ENCODE measurements around the gene PDLIM5. TPM values are rescaled to one million over a fixed set of nuclear protein-coding genes. Genes with fewer than 3 reads are reported as not detected.

The PDLIM5 gene
- total RNA-seq, 1 donor from 2014 or later, result 311 TPM

DNA sequence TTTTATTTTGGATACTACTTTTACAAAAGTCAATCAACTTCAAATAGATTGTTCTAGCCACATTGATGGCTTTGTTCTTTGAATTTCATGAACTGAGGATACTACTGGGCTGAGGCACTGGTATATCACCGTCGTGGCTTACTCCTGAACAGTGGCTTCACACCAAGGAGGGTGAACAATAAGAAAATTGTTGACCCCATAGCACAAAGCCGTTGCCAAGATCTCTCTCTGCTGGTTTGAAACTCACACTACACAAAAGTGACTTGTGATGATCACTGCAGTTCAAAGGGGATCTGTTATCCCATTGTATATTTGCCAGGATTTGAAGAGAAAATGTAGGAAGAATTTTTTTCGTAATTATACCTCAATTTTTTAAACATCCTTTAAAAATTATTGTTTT, 119.6 kb downstream of the PDLIM5 start:
- no peaks in the 10 kb centered on the region for H3K27me3 ChIP-seq (ENCODE audit: control insufficient read depth in 3 of 3, insufficient read depth in 3 of 3, low read length in 3 of 3)
- H3K4me3 ChIP-seq (ENCODE audit: low read length in 3 of 3), result no peak overlapping the region
- no peak overlapping the region for H3K27ac ChIP-seq (ENCODE audit: low read depth, low read length)
- no peaks in the 10 kb centered on the region for H3K9me3 ChIP-seq (ENCODE audit: control insufficient read depth in 3 of 3, low read length in 3 of 3)
- H3K36me3 ChIP-seq (ENCODE audit: control insufficient read depth in 3 of 3, insufficient read depth in 3 of 3, low read length in 3 of 3), result peaks cover 8 to 10% (median 9%) of the 10 kb centered on the region in 3 donors
- H3K9ac ChIP-seq (ENCODE audit: low read depth in 1 of 3, low read length in 3 of 3), result no peak overlapping the region
- H3K4me1 ChIP-seq (ENCODE audit: control insufficient read depth in 3 of 3, insufficient read depth in 3 of 3, low read length in 3 of 3), result peaks cover 11 to 14% (median 13%) of the 10 kb centered on the region in 3 donors

DNA sequence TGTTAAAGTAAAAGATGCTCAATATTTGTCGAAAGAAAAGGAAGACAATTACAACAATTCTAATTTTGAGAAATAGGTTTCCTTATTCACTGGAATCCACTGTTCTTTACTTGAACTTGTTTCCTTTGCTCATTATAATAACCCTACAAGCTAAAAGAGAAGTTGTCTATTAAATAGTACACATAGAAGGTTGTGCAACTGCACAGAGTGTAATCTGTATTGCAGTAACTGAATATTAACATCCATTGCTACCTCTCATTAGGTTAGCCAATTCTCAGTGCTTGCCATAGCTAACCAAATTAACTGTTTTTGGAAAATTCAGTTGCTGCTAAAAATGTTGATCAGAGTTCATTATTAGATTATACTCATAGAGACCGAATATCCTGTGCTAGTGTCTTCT, 120.0 kb downstream of the PDLIM5 start:
- Histone ChIP-seq H3K36me3 (ENCODE audit: control insufficient read depth in 3 of 3, insufficient read depth in 3 of 3, low read length in 3 of 3) (peaks cover 8 to 11% (median 10%) of the 10 kb centered on the region in 3 donors), H3K27ac (ENCODE audit: low read depth, low read length) (no peak overlapping the region), H3K9ac (ENCODE audit: low read depth in 1 of 3, low read length in 3 of 3) (no peak overlapping the region), H3K27me3 (ENCODE audit: control insufficient read depth in 3 of 3, insufficient read depth in 3 of 3, low read length in 3 of 3) (no peaks in the 10 kb centered on the region), H3K9me3 (ENCODE audit: control insufficient read depth in 3 of 3, low read length in 3 of 3) (no peaks in the 10 kb centered on the region), H3K4me1 (ENCODE audit: control insufficient read depth in 3 of 3, insufficient read depth in 3 of 3, low read length in 3 of 3) (peaks cover 11 to 14% (median 13%) of the 10 kb centered on the region in 3 donors), H3K4me3 (ENCODE audit: low read length in 3 of 3) (no peak overlapping the region)

DNA sequence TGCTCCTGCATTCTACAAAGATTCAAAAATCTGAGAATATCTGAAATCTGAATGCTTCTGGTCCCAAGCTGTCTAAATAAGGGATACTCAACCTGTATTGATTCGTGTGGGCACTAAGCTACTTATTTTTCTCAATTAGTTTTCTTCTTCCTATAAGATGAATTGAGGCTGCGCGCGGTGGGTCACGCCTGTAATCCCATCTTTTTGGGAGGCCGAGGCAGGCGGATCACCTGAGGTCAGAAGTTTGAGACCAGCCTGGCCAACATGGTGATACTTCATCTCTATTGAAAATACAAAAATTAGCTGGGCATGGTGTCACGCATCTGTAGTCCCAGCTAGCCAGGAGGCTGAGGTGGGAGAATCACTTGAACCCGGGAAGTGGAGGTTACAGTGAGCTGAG, 122.3 kb downstream of the PDLIM5 start:
- Histone ChIP-seq H3K9me3 (ENCODE audit: control insufficient read depth in 3 of 3, low read length in 3 of 3) (no peaks in the 10 kb centered on the region), H3K4me3 (ENCODE audit: low read length in 3 of 3) (no peak overlapping the region), H3K27ac (ENCODE audit: low read depth, low read length) (no peak overlapping the region), H3K36me3 (ENCODE audit: control insufficient read depth in 3 of 3, insufficient read depth in 3 of 3, low read length in 3 of 3) (peaks cover 8 to 11% (median 10%) of the 10 kb centered on the region in 3 donors), H3K4me1 (ENCODE audit: control insufficient read depth in 3 of 3, insufficient read depth in 3 of 3, low read length in 3 of 3) (peaks cover 17 to 18% (median 18%) of the 10 kb centered on the region in 3 donors), H3K27me3 (ENCODE audit: control insufficient read depth in 3 of 3, insufficient read depth in 3 of 3, low read length in 3 of 3) (no peaks in the 10 kb centered on the region), H3K9ac (ENCODE audit: low read depth in 1 of 3, low read length in 3 of 3) (no peak overlapping the region)

DNA sequence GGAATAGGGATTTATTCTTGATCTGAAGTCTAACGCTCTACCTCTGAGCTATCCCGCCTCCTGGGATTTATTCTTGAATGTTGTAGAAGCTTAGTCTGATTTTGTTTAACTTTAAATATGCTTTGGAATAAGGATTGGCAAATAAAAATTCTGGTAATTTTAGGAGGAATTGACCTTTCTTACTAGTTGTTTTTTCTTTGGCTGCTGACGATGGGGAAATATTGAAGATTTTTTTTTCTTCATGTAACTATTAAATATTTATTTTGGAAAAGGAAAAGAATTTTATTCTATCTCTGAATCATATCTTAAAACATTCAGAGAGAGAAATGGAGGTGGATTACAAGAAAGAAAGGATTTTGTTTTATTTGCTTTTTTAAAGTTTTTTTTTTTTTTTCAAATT, 122.9 kb downstream of the PDLIM5 start:
- peaks cover 17 to 18% (median 17%) of the 10 kb centered on the region in 3 donors for H3K4me1 ChIP-seq (ENCODE audit: control insufficient read depth in 3 of 3, insufficient read depth in 3 of 3, low read length in 3 of 3)
- no peak overlapping the region for H3K4me3 ChIP-seq (ENCODE audit: low read length in 3 of 3)
- H3K9ac ChIP-seq (ENCODE audit: low read depth in 1 of 3, low read length in 3 of 3), result no peak overlapping the region
- H3K36me3 ChIP-seq (ENCODE audit: control insufficient read depth in 3 of 3, insufficient read depth in 3 of 3, low read length in 3 of 3), result peaks cover 8 to 11% (median 10%) of the 10 kb centered on the region in 3 donors
- no peaks in the 10 kb centered on the region for H3K9me3 ChIP-seq (ENCODE audit: control insufficient read depth in 3 of 3, low read length in 3 of 3)
- no peaks in the 10 kb centered on the region for H3K27me3 ChIP-seq (ENCODE audit: control insufficient read depth in 3 of 3, insufficient read depth in 3 of 3, low read length in 3 of 3)
- H3K27ac ChIP-seq (ENCODE audit: low read depth, low read length), result no peak overlapping the region

DNA sequence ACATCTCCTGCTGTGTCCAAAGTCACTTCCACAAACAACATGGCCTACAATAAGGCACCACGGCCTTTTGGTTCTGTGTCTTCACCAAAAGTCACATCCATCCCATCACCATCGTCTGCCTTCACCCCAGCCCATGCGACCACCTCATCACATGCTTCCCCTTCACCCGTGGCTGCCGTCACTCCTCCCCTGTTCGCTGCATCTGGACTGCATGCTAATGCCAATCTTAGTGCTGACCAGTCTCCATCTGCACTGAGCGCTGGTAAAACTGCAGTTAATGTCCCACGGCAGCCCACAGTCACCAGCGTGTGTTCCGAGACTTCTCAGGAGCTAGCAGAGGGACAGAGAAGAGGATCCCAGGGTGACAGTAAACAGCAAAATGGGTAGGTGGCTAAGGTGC, 123.9 kb downstream of the PDLIM5 start:
- no peak overlapping the region for H3K27ac ChIP-seq (ENCODE audit: low read depth, low read length)
- no peaks in the 10 kb centered on the region for H3K27me3 ChIP-seq (ENCODE audit: control insufficient read depth in 3 of 3, insufficient read depth in 3 of 3, low read length in 3 of 3)
- H3K9me3 ChIP-seq (ENCODE audit: control insufficient read depth in 3 of 3, low read length in 3 of 3), result no peaks in the 10 kb centered on the region
- H3K9ac ChIP-seq (ENCODE audit: low read depth in 1 of 3, low read length in 3 of 3), result no peak overlapping the region
- peaks cover 17 to 18% (median 17%) of the 10 kb centered on the region in 3 donors for H3K4me1 ChIP-seq (ENCODE audit: control insufficient read depth in 3 of 3, insufficient read depth in 3 of 3, low read length in 3 of 3)
- peaks cover 8 to 11% (median 10%) of the 10 kb centered on the region in 3 donors for H3K36me3 ChIP-seq (ENCODE audit: control insufficient read depth in 3 of 3, insufficient read depth in 3 of 3, low read length in 3 of 3)
- no peak overlapping the region for H3K4me3 ChIP-seq (ENCODE audit: low read length in 3 of 3)

DNA sequence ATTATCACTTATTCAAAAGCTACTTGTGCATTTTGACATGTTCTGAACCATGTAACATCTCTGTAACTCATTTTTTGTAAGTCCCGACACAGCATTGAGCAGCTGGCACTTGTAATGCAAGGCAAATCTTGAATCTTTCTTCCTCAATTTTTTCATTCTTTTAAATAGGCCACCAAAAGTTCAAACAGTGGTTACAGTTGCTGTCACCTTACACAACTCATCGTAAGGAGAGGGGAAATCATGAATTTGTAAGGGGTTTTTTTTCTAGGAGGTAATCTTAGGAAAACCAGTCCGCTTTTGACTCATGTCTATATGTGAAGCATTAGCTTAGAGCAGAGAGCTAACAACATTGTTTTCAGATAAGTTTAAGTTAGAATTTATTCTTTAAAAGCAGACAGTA, 124.5 kb downstream of the PDLIM5 start:
- Histone ChIP-seq H3K27ac (ENCODE audit: low read depth, low read length) (no peak overlapping the region), H3K4me3 (ENCODE audit: low read length in 3 of 3) (no peak overlapping the region), H3K36me3 (ENCODE audit: control insufficient read depth in 3 of 3, insufficient read depth in 3 of 3, low read length in 3 of 3) (peaks cover 8 to 11% (median 10%) of the 10 kb centered on the region in 3 donors), H3K27me3 (ENCODE audit: control insufficient read depth in 3 of 3, insufficient read depth in 3 of 3, low read length in 3 of 3) (no peaks in the 10 kb centered on the region), H3K4me1 (ENCODE audit: control insufficient read depth in 3 of 3, insufficient read depth in 3 of 3, low read length in 3 of 3) (peaks cover 17 to 18% (median 17%) of the 10 kb centered on the region in 3 donors), H3K9ac (ENCODE audit: low read depth in 1 of 3, low read length in 3 of 3) (no peak overlapping the region), H3K9me3 (ENCODE audit: control insufficient read depth in 3 of 3, low read length in 3 of 3) (no peaks in the 10 kb centered on the region)

DNA sequence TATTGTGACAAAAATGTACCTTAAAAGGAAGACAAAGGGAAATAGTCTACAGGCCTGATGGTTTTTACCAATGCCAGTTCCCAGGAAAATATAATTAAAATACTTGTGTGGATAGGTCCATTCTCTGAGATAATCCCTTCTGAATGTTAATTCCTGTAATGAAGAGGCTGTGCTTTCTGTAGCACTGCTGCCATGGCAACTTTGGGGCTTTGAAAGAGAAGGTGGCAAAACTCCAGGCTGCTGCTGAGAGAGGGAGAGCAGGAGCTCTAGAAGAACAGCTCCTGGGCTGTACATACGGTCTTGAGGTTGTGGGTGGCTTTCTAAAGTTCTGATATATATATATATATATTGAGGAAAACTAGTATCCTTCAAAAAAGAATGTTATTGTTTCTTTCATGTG, 125.4 kb downstream of the PDLIM5 start:
- Histone ChIP-seq H3K9me3 (ENCODE audit: control insufficient read depth in 3 of 3, low read length in 3 of 3) (no peaks in the 10 kb centered on the region), H3K4me1 (ENCODE audit: control insufficient read depth in 3 of 3, insufficient read depth in 3 of 3, low read length in 3 of 3) (peaks cover 16 to 21% (median 17%) of the 10 kb centered on the region in 3 donors), H3K9ac (ENCODE audit: low read depth in 1 of 3, low read length in 3 of 3) (no peak overlapping the region), H3K27me3 (ENCODE audit: control insufficient read depth in 3 of 3, insufficient read depth in 3 of 3, low read length in 3 of 3) (no peaks in the 10 kb centered on the region), H3K36me3 (ENCODE audit: control insufficient read depth in 3 of 3, insufficient read depth in 3 of 3, low read length in 3 of 3) (peaks cover 8 to 11% (median 10%) of the 10 kb centered on the region in 3 donors), H3K27ac (ENCODE audit: low read depth, low read length) (no peak overlapping the region), H3K4me3 (ENCODE audit: low read length in 3 of 3) (no peak overlapping the region)

DNA sequence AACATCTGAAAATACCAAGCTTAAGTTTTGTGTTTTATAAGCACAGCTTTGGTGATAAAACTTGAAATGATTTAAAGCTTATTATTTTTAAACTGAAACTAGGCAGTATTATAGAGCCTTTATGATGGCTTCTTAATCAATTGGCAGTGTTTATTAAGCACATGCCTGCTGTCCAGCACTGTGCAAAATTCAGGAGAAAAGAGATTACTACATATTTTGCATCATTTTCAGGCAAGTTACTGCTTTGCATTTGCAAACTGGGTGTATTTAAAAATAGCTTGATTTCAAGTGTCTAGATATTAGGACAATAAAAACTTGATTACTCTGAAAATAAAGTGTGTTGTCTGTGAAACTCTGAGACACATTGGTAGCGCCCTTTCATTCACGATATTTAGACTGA, 126.5 kb downstream of the PDLIM5 start:
- no peak overlapping the region for H3K9ac ChIP-seq (ENCODE audit: low read depth in 1 of 3, low read length in 3 of 3)
- no peaks in the 10 kb centered on the region for H3K27me3 ChIP-seq (ENCODE audit: control insufficient read depth in 3 of 3, insufficient read depth in 3 of 3, low read length in 3 of 3)
- peaks cover 17 to 20% (median 20%) of the 10 kb centered on the region in 3 donors for H3K4me1 ChIP-seq (ENCODE audit: control insufficient read depth in 3 of 3, insufficient read depth in 3 of 3, low read length in 3 of 3)
- no peak overlapping the region for H3K27ac ChIP-seq (ENCODE audit: low read depth, low read length)
- peaks cover 8 to 11% (median 10%) of the 10 kb centered on the region in 3 donors for H3K36me3 ChIP-seq (ENCODE audit: control insufficient read depth in 3 of 3, insufficient read depth in 3 of 3, low read length in 3 of 3)
- H3K9me3 ChIP-seq (ENCODE audit: control insufficient read depth in 3 of 3, low read length in 3 of 3), result no peaks in the 10 kb centered on the region
- H3K4me3 ChIP-seq (ENCODE audit: low read length in 3 of 3), result no peak overlapping the region

DNA sequence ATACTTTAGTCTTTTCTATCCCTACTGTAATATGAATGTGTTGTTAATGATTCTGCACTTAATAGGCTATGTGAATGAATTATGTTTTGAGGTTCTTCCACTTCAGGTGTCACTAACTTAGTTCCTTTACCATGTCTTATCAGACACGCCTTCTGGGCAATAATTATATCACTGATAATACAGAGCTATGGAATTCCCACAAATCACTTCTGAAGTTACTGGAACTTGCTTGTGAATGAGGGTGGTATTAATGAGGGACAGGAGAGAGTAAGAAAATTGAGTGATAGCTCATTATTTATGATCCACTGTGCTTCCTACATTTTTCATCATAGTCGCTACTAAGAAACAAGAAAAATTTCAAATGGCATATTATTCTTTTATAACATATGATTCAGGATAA, 130.0 kb downstream of the PDLIM5 start:
- Histone ChIP-seq H3K4me3 (ENCODE audit: low read length in 3 of 3) (no peak overlapping the region), H3K9me3 (ENCODE audit: control insufficient read depth in 3 of 3, low read length in 3 of 3) (no peaks in the 10 kb centered on the region), H3K4me1 (ENCODE audit: control insufficient read depth in 3 of 3, insufficient read depth in 3 of 3, low read length in 3 of 3) (peaks cover 9 to 15% (median 11%) of the 10 kb centered on the region in 3 donors), H3K9ac (ENCODE audit: low read depth in 1 of 3, low read length in 3 of 3) (no peak overlapping the region), H3K27me3 (ENCODE audit: control insufficient read depth in 3 of 3, insufficient read depth in 3 of 3, low read length in 3 of 3) (no peaks in the 10 kb centered on the region), H3K36me3 (ENCODE audit: control insufficient read depth in 3 of 3, insufficient read depth in 3 of 3, low read length in 3 of 3) (peaks cover 8 to 14% (median 12%) of the 10 kb centered on the region in 3 donors), H3K27ac (ENCODE audit: low read depth, low read length) (no peak overlapping the region)

DNA sequence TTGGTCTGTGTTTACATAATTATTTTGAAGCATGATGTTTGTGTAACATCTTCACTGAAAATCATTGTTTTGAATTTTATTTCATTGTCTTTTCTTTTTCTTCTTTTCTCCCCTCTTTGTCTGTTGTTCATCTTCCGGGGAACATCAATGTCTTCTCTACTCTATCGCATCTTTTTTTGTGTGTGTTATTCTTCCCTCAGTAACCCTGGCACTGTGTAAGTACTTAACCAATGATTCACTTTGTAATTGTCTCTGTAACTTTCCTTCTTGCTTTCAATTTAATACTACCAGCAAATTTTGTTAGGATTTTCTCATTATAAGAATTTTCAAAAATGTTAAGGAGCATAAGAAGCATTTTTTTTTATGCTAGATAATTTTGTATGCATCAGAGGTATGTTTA, 130.8 kb downstream of the PDLIM5 start:
- H3K27ac ChIP-seq (ENCODE audit: low read depth, low read length), result no peak overlapping the region
- H3K4me1 ChIP-seq (ENCODE audit: control insufficient read depth in 3 of 3, insufficient read depth in 3 of 3, low read length in 3 of 3), result peaks cover 5 to 11% (median 8%) of the 10 kb centered on the region in 3 donors
- H3K9me3 ChIP-seq (ENCODE audit: control insufficient read depth in 3 of 3, low read length in 3 of 3), result no peaks in the 10 kb centered on the region
- H3K4me3 ChIP-seq (ENCODE audit: low read length in 3 of 3), result no peak overlapping the region
- no peak overlapping the region for H3K9ac ChIP-seq (ENCODE audit: low read depth in 1 of 3, low read length in 3 of 3)
- H3K27me3 ChIP-seq (ENCODE audit: control insufficient read depth in 3 of 3, insufficient read depth in 3 of 3, low read length in 3 of 3), result no peaks in the 10 kb centered on the region
- H3K36me3 ChIP-seq (ENCODE audit: control insufficient read depth in 3 of 3, insufficient read depth in 3 of 3, low read length in 3 of 3), result peaks cover 8 to 20% (median 15%) of the 10 kb centered on the region in 3 donors

All from skeletal muscle tissue (tissue), 4 donors.